CD4-positive, alpha-beta T cell treated with Interleukin-4 for 4 hours (primary cell): ENCODE measurements around the gene GYG2.

Experiments
- DNase-seq: peaks from one replicate; pipeline ENCODE4 v3.0.0-alpha.2; 2020

Gene GYG2

GRCh38 chrX:2819345-2820135, 9.2 kb upstream of the GYG2 start:
- no peak for DNase-seq

- DNase-seq, result no peak
Measured at GRCh38 chrX:2820136-2820771, 8.5 kb upstream of the GYG2 start.

- DNase-seq, result no peak
Measured at GRCh38 chrX:2823795-2824386, 4.8 kb upstream of the GYG2 start.

- DNase-seq, result no peak
Measured at GRCh38 chrX:2824886-2825285, 3.8 kb upstream of the GYG2 start.

- no peak for DNase-seq
Measured at GRCh38 chrX:2828959-2829411, 255 bp downstream of the GYG2 start.

GRCh38 chrX:2829469-2830246, 928 bp downstream of the GYG2 start:
- DNase-seq, result no peak

GRCh38 chrX:2831471-2832228, 2.9 kb downstream of the GYG2 start:
- no peak for DNase-seq

GRCh38 chrX:2837961-2838360, 9.2 kb downstream of the GYG2 start:
- DNase-seq, result no peak

- DNase-seq, result no peak
Measured at GRCh38 chrX:2840961-2841360, 12.2 kb downstream of the GYG2 start.

GRCh38 chrX:2841537-2841936, 12.8 kb downstream of the GYG2 start:
- DNase-seq, result no peak

GRCh38 chrX:2846992-2847391, 18.3 kb downstream of the GYG2 start:
- DNase-seq, result no peak

- no peak for DNase-seq
Measured at GRCh38 chrX:2848871-2849301, 20.2 kb downstream of the GYG2 start.

- DNase-seq, result no peak
Measured at GRCh38 chrX:2854918-2855317, 26.2 kb downstream of the GYG2 start.

GRCh38 chrX:2855761-2856160, 27.0 kb downstream of the GYG2 start:
- DNase-seq, result no peak

- no peak for DNase-seq
Measured at GRCh38 chrX:2857566-2857965, 28.8 kb downstream of the GYG2 start.

GRCh38 chrX:2859197-2859797, 30.6 kb downstream of the GYG2 start:
- DNase-seq, result no peak

- no peak for DNase-seq
Measured at GRCh38 chrX:2862404-2862803, 33.7 kb downstream of the GYG2 start.

GRCh38 chrX:2863646-2864045, 34.9 kb downstream of the GYG2 start:
- DNase-seq, result no peak

GRCh38 chrX:2867206-2867605, 38.5 kb downstream of the GYG2 start:
- DNase-seq, result no peak

GRCh38 chrX:2870650-2871049, 41.9 kb downstream of the GYG2 start:
- DNase-seq, result no peak

- DNase-seq, result no peak
Measured at GRCh38 chrX:2871831-2872230, 43.1 kb downstream of the GYG2 start.

GRCh38 chrX:2872671-2873277, 44.0 kb downstream of the GYG2 start:
- DNase-seq, result no peak
